Naive thymus-derived CD4-positive, alpha-beta T cell (primary cell): ENCODE results near the gene ALPG. TPM values are rescaled to one million over a fixed set of nuclear protein-coding genes. Genes with fewer than 3 reads are reported as not detected.
"Not testable (repeated sequence)": the region's sequence is repeated elsewhere in the genome, so short reads cannot be mapped to it uniquely, and the experiment has no call there.

Source experiments
- ATAC-seq: fragments of 150-1000 bp; cut with Tn5 transposase; 2 replicates; pipeline ENCODE4 v1.10.0; 2021; ENCODE audit warnings: mild to moderate bottlenecking, moderate library complexity
- CTCF ChIA-PET: fragments of 350-600 bp; sonication (Branson Sonifier 250); formaldehyde crosslinking; loops from one replicate; lab custom pipeline; 2021; ENCODE audit warnings: antibody characterized with exemption; lab: Charles Lee
- POLR2A ChIA-PET: fragments of 350-600 bp; sonication (Branson Sonifier 250); formaldehyde crosslinking; loops from one replicate; lab custom pipeline; 2021; ENCODE audit warnings: antibody characterized with exemption, inconsistent platforms; lab: Charles Lee
- DNase-seq, 9 donors: peaks; one replicate each; pipeline versions ENCODE4 v3.0.0 to v3.0.0-alpha.2; 2020 to 2022; ENCODE audit warnings: mixed read lengths in 1 of 9
- H3K27ac ChIP-seq: one replicate; pipeline ENCODE4 v1.7.0; 2013; ENCODE audit warnings: mild to moderate bottlenecking, low read depth, low read length, moderate library complexity
- H3K27me3 ChIP-seq, 2 donors: one replicate each; pipeline ENCODE4 v1.7.0; 2013; ENCODE audit warnings: low read length in 2 of 2, mild to moderate bottlenecking in 2 of 2, moderate library complexity in 2 of 2; ENCODE audit not compliant: control insufficient read depth in 2 of 2, insufficient read depth in 2 of 2
- H3K36me3 ChIP-seq, 3 experiments: 1 replicate in 2 of 3; 2 replicates in 1 of 3; pipeline ENCODE4 v1.7.0; 2013; ENCODE audit warnings: low read length in 3 of 3, mild to moderate bottlenecking in 3 of 3, moderate library complexity in 1 of 3; ENCODE audit not compliant: insufficient read depth in 3 of 3, control insufficient read depth in 2 of 3
- H3K4me1 ChIP-seq, 2 donors: one replicate each; pipeline ENCODE4 v1.7.0; 2013; ENCODE audit warnings: low read length in 2 of 2, mild to moderate bottlenecking in 2 of 2, moderate library complexity in 1 of 2; ENCODE audit not compliant: control insufficient read depth in 2 of 2, insufficient read depth in 2 of 2
- H3K4me3 ChIP-seq: 2 replicates; pipeline ENCODE4 v1.7.0; 2013; ENCODE audit warnings: mild to moderate bottlenecking, low read length
- H3K9me3 ChIP-seq, 3 experiments: 1 replicate in 2 of 3; 2 replicates in 1 of 3; pipeline ENCODE4 v1.7.0; 2013; ENCODE audit warnings: low read length in 3 of 3; ENCODE audit not compliant: control insufficient read depth in 2 of 3
- H3K27ac Mint-ChIP-seq, 9 donors: one replicate each; pipeline ENCODE4 v1.8.0; 2020 to 2022; ENCODE audit warnings: mixed read lengths in 9 of 9, mild to moderate bottlenecking in 8 of 9, moderate library complexity in 5 of 9, inconsistent platforms in 2 of 9
- H3K27me3 Mint-ChIP-seq, 5 donors: one replicate each; pipeline ENCODE4 v1.8.0; 2021 to 2022; ENCODE audit warnings: mixed read lengths in 5 of 5, mild to moderate bottlenecking in 1 of 5
- H3K36me3 Mint-ChIP-seq, 5 donors: one replicate each; pipeline ENCODE4 v1.8.0; 2020 to 2022; ENCODE audit warnings: mixed read lengths in 5 of 5, mild to moderate bottlenecking in 3 of 5, inconsistent platforms in 1 of 5
- H3K4me1 Mint-ChIP-seq, 7 donors: one replicate each; pipeline ENCODE4 v1.8.0; 2020 to 2022; ENCODE audit warnings: mixed read lengths in 7 of 7, mild to moderate bottlenecking in 3 of 7, inconsistent platforms in 1 of 7
- H3K4me3 Mint-ChIP-seq, 10 donors: one replicate each; pipeline ENCODE4 v1.8.0; 2020 to 2022; ENCODE audit warnings: mild to moderate bottlenecking in 10 of 10, mixed read lengths in 10 of 10, moderate library complexity in 6 of 10, inconsistent platforms in 2 of 10
- H3K9me3 Mint-ChIP-seq, 11 donors: one replicate each; pipeline ENCODE4 v1.8.0; 2020 to 2022; ENCODE audit warnings: mixed read lengths in 11 of 11, mild to moderate bottlenecking in 4 of 11, inconsistent platforms in 1 of 11, moderate library complexity in 1 of 11
- intact Hi-C, 2 donors: fragments of 100-400 bp; cut with micrococcal nuclease; formaldehyde crosslinking; loops; one replicate each; pipeline ENCODE4 v1.15.1; 2023
- polyA plus RNA-seq, 2 donors: library from polyadenylated mRNA; unstranded; fragments of 300-500 nt; fragmentation: Illumina TruSeq; gene quantifications; one replicate each; pipeline ENCODE4 v1.2.3, GENCODE V29; 2021
- total RNA-seq, 6 experiments: library from RNA in 5 of 6; stranded (reverse) in 5 of 6; gene quantifications; 1 replicate in 5 of 6; 2 replicates in 1 of 6; pipeline ENCODE4 v1.2.3 and lab custom pipeline; 2021 to 2026

ALPG gene
- total and polyA plus RNA-seq, 7 experiments from 2014 or later: not detected

DNA sequence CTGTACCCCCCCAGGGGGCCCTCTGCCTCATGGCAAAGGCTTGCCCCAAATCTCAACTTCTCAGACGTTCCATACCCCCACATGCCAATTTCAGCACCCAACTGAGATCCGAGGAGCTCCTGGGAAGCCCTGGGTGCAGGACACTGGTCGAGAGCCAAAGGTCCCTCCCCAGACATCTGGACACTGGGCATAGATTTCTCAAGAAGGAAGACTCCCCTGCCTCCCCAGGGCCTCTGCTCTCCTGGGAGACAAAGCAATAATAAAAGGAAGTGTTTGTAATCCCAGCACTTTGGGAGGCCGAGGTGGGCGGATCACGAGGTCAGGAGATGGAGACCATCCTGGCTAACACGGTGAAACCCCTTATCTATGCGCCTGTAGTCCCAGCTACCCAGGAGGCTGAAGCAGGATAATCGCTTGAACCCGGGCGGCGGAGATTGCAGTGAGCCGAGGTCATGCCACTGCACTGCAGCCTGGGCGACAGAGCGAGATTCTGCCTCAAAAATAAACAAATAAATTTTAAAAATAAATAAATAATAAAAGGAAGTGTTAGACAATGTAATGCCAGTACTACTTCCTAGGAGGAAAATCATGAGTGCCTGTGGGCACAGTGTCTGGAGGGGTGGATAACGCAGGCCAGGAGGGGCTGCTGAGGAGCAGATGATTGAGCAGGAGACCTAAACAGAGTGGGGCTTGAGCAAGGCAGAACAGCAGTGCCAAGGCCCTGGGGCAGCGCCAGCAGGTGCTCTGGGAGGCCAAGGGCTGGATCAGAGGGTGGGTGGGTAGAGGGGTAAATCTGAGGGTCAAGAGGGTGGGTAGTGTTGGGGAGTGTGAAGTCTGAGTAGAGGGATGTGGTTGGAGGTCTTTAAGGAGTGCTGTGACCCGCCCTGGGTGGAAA is 24.1 kb upstream of the ALPG start:
- Histone ChIP-seq H3K36me3 (no peaks in the 10 kb centered on the region), H3K9me3 (no peaks in the 10 kb centered on the region), H3K27me3 (no peaks in the 10 kb centered on the region), H3K4me1 (no peaks in the 10 kb centered on the region), H3K27ac (no peak overlapping the region), H3K4me3 (no peak overlapping the region)
- no peak for DNase-seq
- Mint-ChIP-seq H3K27ac (no peak overlapping the region), H3K9me3 (peaks cover 0 to 1% (median 0%) of the 10 kb centered on the region in 11 donors), H3K36me3 (no peaks in the 10 kb centered on the region), H3K4me1 (peaks cover 0 to 8% (median 0%) of the 10 kb centered on the region in 7 donors), H3K27me3 (peaks cover 31 to 46% (median 35%) of the 10 kb centered on the region in 5 donors), H3K4me3 (peak overlapping the region in 1 of 10 donors; percentile 59)
- ChIA-PET CTCF (no interaction called here), POLR2A (no interaction called here)
- intact Hi-C loops: no loop called here
- ATAC-seq: no peak

DNA sequence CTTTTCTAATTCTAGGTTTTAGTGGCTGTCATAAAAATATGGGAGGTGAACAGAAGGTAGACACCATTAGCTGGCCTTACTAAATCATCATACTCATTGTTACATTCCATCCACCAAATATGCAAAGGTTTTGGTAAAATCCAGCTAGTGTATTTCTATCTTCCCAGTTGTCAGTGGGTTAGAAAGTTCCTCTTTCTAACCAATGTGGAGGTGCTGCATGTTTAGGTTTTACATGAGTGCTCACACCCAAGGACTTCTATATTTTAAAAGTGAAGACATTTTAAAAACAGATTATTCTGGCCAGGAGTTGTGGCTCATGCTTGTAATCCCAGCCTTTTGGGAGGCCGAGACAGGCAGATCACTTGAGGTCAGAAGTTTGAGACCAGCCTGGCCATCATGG is 22.2 kb upstream of the ALPG start:
- CTCF ChIA-PET: no interaction called here
- Mint-ChIP-seq H3K27me3 (peaks cover 38 to 51% (median 40%) of the 10 kb centered on the region in 5 donors), H3K27ac (no peak overlapping the region), H3K4me3 (no peak overlapping the region), H3K4me1 (peaks cover 0 to 8% (median 0%) of the 10 kb centered on the region in 7 donors), H3K36me3 (no peaks in the 10 kb centered on the region), H3K9me3 (peaks cover 0 to 4% (median 0%) of the 10 kb centered on the region in 11 donors)
- DNase-seq: no peak
- intact Hi-C loops: no loop called here
- no peak overlapping the region for H3K4me3 ChIP-seq
- no peak for ATAC-seq
- H3K36me3 ChIP-seq: no peaks in the 10 kb centered on the region
- no peaks in the 10 kb centered on the region for H3K4me1 ChIP-seq
- POLR2A ChIA-PET: no interaction called here
- no peaks in the 10 kb centered on the region for H3K9me3 ChIP-seq
- no peaks in the 10 kb centered on the region for H3K27me3 ChIP-seq
- no peak overlapping the region for H3K27ac ChIP-seq

DNA sequence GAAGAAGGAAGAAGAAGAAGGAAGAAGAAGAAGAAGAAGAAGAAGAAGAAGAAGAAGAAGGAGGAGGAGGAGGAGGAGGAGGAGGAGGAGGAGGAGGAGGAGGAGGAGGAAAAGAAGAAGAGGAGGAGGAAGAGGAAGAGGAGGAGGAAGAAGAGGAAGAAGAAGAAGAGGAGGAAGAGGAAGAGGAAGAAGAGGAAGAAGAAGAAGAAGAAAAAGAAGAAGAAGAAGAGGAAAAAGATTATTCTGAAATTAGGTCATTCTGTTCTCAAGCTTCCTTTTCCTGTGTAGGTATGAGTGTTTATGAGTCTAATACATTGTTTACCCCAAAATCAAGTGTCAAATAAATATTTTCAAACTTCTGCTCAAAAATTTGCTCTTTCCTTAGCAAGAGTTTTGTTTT is 21.6 kb upstream of the ALPG start:
- peaks cover 42 to 57% (median 46%) of the 10 kb centered on the region in 5 donors for H3K27me3 Mint-ChIP-seq
- H3K9me3 ChIP-seq, intact Hi-C loops, H3K36me3 ChIP-seq, H3K4me1 Mint-ChIP-seq, POLR2A ChIA-PET, DNase-seq, H3K4me3 ChIP-seq, ATAC-seq, CTCF ChIA-PET, H3K4me1 ChIP-seq, H3K36me3 Mint-ChIP-seq, H3K27ac ChIP-seq, H3K27ac Mint-ChIP-seq, H3K9me3 Mint-ChIP-seq, H3K27me3 ChIP-seq, H3K4me3 Mint-ChIP-seq: not testable (repeated sequence)

DNA sequence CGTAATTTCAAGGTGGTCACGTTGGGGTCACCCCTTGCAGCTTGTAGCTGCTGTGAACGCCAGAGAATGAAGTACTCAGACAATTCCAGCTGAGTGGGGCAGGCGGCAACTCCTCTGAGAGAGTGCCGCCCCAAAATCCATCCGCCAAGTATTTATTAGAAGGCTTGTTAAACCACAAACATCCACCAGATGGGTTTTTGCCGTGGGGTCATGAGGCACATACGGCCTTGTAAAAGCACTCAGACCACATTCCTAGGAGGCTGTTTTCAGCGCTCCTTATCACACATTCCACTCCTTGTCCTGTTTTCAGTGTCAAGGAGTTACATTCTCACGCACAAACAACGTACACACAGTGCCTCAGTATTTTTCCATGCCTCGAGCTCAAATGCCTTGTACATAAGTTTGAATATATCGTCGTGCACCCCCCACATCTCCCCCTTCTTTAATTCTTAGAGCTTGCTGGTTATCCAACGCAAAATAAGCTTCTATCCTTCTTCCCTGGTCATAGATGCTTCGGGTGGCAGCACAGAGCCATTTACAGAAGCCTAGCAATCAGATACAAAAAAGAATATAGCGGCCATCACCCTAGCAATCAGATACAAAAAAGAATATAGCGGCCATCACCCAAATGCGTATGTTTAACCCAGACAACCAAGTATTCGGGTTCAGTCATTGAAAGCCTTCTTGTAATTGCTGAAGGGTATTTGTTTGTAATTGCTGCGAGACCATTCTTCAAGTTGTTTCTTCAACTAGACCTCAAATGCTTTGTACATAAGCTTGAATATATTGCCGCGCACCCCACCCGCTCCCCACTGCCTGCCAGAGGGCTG is 20.8 kb upstream of the ALPG start:
- Mint-ChIP-seq H3K4me1 (peaks cover 0 to 8% (median 0%) of the 10 kb centered on the region in 7 donors), H3K4me3 (no peak overlapping the region), H3K27me3 (peaks cover 47 to 63% (median 51%) of the 10 kb centered on the region in 5 donors), H3K36me3 (no peaks in the 10 kb centered on the region), H3K9me3 (peaks cover 0 to 4% (median 0%) of the 10 kb centered on the region in 11 donors), H3K27ac (no peak overlapping the region)
- Histone ChIP-seq H3K36me3 (no peaks in the 10 kb centered on the region), H3K4me3 (no peak overlapping the region), H3K4me1 (no peaks in the 10 kb centered on the region), H3K9me3 (no peaks in the 10 kb centered on the region), H3K27ac (no peak overlapping the region), H3K27me3 (no peaks in the 10 kb centered on the region)
- ATAC-seq: no peak
- no peak for DNase-seq
- intact Hi-C loops: no loop called here
- CTCF ChIA-PET: no interaction called here
- POLR2A ChIA-PET: no interaction called here

DNA sequence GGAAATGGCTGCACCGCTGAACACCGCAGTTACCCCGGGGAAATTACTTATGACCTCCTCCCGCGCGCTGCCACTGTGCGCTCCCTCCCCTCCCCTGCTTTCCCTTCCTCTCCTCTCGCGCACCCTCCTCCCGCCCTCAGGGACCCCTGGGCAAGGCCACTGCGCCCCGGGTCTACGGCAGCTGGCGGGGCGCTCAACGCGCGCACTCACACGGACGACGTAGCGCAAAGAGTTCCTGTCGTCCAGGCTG is 20.2 kb upstream of the ALPG start:
- CTCF ChIA-PET: no interaction called here
- Histone ChIP-seq H3K27me3 (no peaks in the 10 kb centered on the region), H3K4me1 (no peaks in the 10 kb centered on the region), H3K4me3 (no peak overlapping the region), H3K27ac (no peak overlapping the region), H3K9me3 (no peaks in the 10 kb centered on the region), H3K36me3 (no peaks in the 10 kb centered on the region)
- no peaks in the 10 kb centered on the region for H3K36me3 Mint-ChIP-seq
- no peak overlapping the region for H3K27ac Mint-ChIP-seq
- H3K4me1 Mint-ChIP-seq: peaks cover 0 to 8% (median 0%) of the 10 kb centered on the region in 7 donors
- peaks cover 0 to 4% (median 0%) of the 10 kb centered on the region in 11 donors for H3K9me3 Mint-ChIP-seq
- H3K4me3 Mint-ChIP-seq: no peak overlapping the region
- H3K27me3 Mint-ChIP-seq: peaks cover 49 to 66% (median 54%) of the 10 kb centered on the region in 5 donors
- ATAC-seq (no peak), DNase-seq (no peak)
- POLR2A ChIA-PET: no interaction called here
- intact Hi-C loops: no loop called here

DNA sequence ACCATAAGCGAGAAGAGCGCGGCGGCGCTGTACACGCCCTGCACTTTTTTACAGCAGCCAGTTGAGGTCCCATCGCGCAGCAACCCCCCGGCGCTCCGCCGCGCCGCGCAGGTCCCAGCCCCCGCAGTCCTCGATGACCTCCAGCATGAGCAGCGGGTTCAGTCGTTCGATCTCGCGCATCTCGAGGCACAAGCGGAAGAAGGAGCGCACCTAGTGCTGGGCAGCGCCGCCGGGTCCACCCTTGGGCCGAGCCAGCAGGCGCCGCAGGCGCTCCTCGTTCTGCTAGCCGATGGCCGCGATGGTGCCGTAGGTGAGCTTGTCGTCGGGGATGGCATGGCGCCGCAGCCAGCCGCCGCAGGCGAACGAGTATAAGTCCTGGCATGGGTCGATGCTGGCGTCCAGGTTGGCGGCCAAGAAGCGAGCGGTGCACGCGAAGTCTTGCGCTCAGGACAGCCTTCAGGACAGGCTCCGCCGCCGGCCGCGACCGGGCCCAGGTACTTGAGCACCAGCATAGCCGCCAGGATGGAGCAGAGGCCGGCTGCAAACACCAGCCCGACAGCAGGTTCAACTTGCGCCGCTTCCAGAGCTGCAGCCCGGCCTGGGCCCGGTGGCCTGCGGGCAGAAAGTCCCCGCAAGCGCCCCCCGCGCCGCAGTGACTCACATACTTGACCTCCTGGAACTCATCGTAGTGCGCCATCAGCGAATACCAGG is 19.7 kb upstream of the ALPG start:
- H3K36me3 ChIP-seq: no peaks in the 10 kb centered on the region
- POLR2A ChIA-PET: no interaction called here
- CTCF ChIA-PET: no interaction called here
- no peak overlapping the region for H3K4me3 ChIP-seq
- Mint-ChIP-seq H3K27me3 (peaks cover 49 to 66% (median 54%) of the 10 kb centered on the region in 5 donors), H3K9me3 (peaks cover 0 to 4% (median 0%) of the 10 kb centered on the region in 11 donors), H3K4me1 (peaks cover 0 to 8% (median 0%) of the 10 kb centered on the region in 7 donors), H3K27ac (no peak overlapping the region), H3K36me3 (no peaks in the 10 kb centered on the region), H3K4me3 (no peak overlapping the region)
- intact Hi-C loops: no loop called here
- H3K9me3 ChIP-seq: no peaks in the 10 kb centered on the region
- no peak overlapping the region for H3K27ac ChIP-seq
- H3K27me3 ChIP-seq: no peaks in the 10 kb centered on the region
- no peaks in the 10 kb centered on the region for H3K4me1 ChIP-seq
- ATAC-seq (no peak), DNase-seq (no peak)
